CD4-positive, alpha-beta T cell treated with Interleukin-21 for 1 hour (primary cell): ENCODE data around the gene GAS5.
"Not testable (repeated sequence)": the region's sequence is repeated elsewhere in the genome, so short reads cannot be mapped to it uniquely, and the experiment has no call there.

Experiments
- DNase-seq: peaks from one replicate; pipeline ENCODE4 v3.0.0-alpha.2; 2020

GAS5 gene

GRCh38 chr1:173867753-173868265 is at the start of gene GAS5:
Gene GAS5, minus strand, starts transcription at chr1:173867989.
- DNase-seq: peak; percentile 100

- DNase-seq: no peak
Observed at GRCh38 chr1:173917149-173917548, 49.4 kb upstream of the GAS5 start, which contains the start of gene SERPINC1. Gene SERPINC1, minus strand, starts transcription at chr1:173917327. Its CDS starts 68 bp downstream, at chr1:173917259.

GRCh38 chr1:173916667-173917066 is 48.9 kb upstream of the GAS5 start:
- no peak for DNase-seq

- no peak for DNase-seq
Observed at GRCh38 chr1:173915596-173915995, 47.8 kb upstream of the GAS5 start.

GRCh38 chr1:173914366-173914871 is 46.6 kb upstream of the GAS5 start:
- peak; percentile 36 for DNase-seq

GRCh38 chr1:173913111-173913510 is 45.3 kb upstream of the GAS5 start:
- DNase-seq: no peak

- DNase-seq: no peak
Observed at GRCh38 chr1:173903827-173904531, 36.2 kb upstream of the GAS5 start.

- no peak for DNase-seq
Observed at GRCh38 chr1:173900992-173901391, 33.2 kb upstream of the GAS5 start.

- no peak for DNase-seq
Observed at GRCh38 chr1:173900427-173900826, 32.6 kb upstream of the GAS5 start.

- no peak for DNase-seq
Observed at GRCh38 chr1:173894189-173894588, 26.4 kb upstream of the GAS5 start.

GRCh38 chr1:173893611-173894010 is 25.8 kb upstream of the GAS5 start:
- no peak for DNase-seq

- no peak for DNase-seq
Observed at GRCh38 chr1:173889885-173890284, 22.1 kb upstream of the GAS5 start.

- no peak for DNase-seq
Observed at GRCh38 chr1:173888749-173889148, 21.0 kb upstream of the GAS5 start.

- no peak for DNase-seq
Observed at GRCh38 chr1:173887627-173888026, 19.8 kb upstream of the GAS5 start.

GRCh38 chr1:173886746-173887611 is 19.2 kb upstream of the GAS5 start:
- DNase-seq: no peak

- no peak for DNase-seq
Observed at GRCh38 chr1:173884701-173885100, 16.9 kb upstream of the GAS5 start.

GRCh38 chr1:173881117-173881516 is 13.3 kb upstream of the GAS5 start:
- not testable (repeated sequence) for DNase-seq

GRCh38 chr1:173878251-173878650 is 10.5 kb upstream of the GAS5 start:
- no peak for DNase-seq

- no peak for DNase-seq
Observed at GRCh38 chr1:173876732-173877131, 8.9 kb upstream of the GAS5 start.

- no peak for DNase-seq
Observed at GRCh38 chr1:173871500-173871899, 3.7 kb upstream of the GAS5 start.

- no peak for DNase-seq
Observed at GRCh38 chr1:173871091-173871490, 3.3 kb upstream of the GAS5 start.

- DNase-seq: peak; percentile 57
Observed at GRCh38 chr1:173870252-173871075, 2.7 kb upstream of the GAS5 start.

GRCh38 chr1:173869021-173869359 is 1.2 kb upstream of the GAS5 start:
- DNase-seq: no peak
